Measurements from ENCODE around the gene ST6GAL1.

DNA sequence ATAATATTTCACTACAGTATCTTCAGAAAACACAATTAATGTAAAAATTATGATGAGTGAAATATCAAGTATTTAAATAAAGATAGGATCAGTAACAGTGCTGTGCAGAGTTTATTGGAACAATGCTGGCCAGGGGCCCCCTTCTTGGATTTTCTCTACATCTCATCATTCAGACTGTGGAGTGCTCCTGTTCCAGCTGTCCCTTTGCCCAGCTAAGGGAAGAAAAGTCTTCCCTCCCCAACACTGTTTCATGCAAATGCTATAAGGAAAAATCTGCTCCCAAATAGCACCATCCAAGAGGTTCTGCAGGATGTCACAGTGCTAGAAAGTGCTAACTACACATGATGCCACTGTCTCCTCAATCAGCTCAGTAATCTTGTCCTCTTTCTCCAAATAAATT is 144.5 kb downstream of the ST6GAL1 start:
- TF ChIP-seq EP300 (IDR thresholded peaks at IDR 0.05; ENCODE audit: borderline replicate concordance in 1 of 2, low read depth in 2 of 2, low read length in 2 of 2), result no peak
- TF ChIP-seq CHD2 (IDR thresholded peaks at IDR 0.05; ENCODE audit: low read length), result no peak
- no peak for TF ChIP-seq TAF1 (IDR thresholded peaks at IDR 0.05; ENCODE audit: low read depth, low read length)
- no peak for TF ChIP-seq POLR2A (IDR thresholded peaks at IDR 0.05; ENCODE audit: control extremely low read depth in 1 of 2, low read depth in 2 of 2, low read length in 2 of 2)
- TF ChIP-seq CBX8 (IDR thresholded peaks at IDR 0.05; ENCODE audit: borderline replicate concordance, low read depth, low read length), result no peak
- no peak for TF ChIP-seq SIN3A (conservative IDR thresholded peaks at IDR 0.05 in 1 of 2, IDR thresholded peaks at IDR 0.05 in 1 of 2; ENCODE audit: low read depth in 1 of 2, low read length in 2 of 2)
- TF ChIP-seq, protein P1, sequence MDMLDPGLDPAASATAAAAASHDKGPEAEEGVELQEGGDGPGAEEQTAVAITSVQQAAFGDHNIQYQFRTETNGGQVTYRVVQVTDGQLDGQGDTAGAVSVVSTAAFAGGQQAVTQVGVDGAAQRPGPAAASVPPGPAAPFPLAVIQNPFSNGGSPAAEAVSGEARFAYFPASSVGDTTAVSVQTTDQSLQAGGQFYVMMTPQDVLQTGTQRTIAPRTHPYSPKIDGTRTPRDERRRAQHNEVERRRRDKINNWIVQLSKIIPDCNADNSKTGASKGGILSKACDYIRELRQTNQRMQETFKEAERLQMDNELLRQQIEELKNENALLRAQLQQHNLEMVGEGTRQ (IDR thresholded peaks at IDR 0.05; ENCODE audit: low read length), result no peak
- TF ChIP-seq KDM5A (IDR thresholded peaks at IDR 0.05; ENCODE audit: low read length), result no peak
- no peak for TF ChIP-seq CTCF (IDR thresholded peaks at IDR 0.05; ENCODE audit: control extremely low read depth in 1 of 3, insufficient read depth in 1 of 3, low read depth in 1 of 3, low read length in 3 of 3)

All from H1 (cell line).